Amniotic epithelial cell (primary cell): Measurements from ENCODE around the gene ACOT7.

Experiments used
- DNase-seq: peaks from one replicate; pipeline ENCODE4 v3.0.0-alpha.2; 2010; ENCODE audit warnings: low read depth

The ACOT7 gene

GRCh38 chr1:6233376-6233775, 160.2 kb downstream of the ACOT7 start:
- DNase-seq, result no peak

- no peak for DNase-seq
Observed at GRCh38 chr1:6225651-6226050, 167.9 kb downstream of the ACOT7 start.

GRCh38 chr1:6224718-6225117, 168.8 kb downstream of the ACOT7 start:
- DNase-seq, result no peak

GRCh38 chr1:6223617-6224016, 169.9 kb downstream of the ACOT7 start:
- no peak for DNase-seq

- DNase-seq, result no peak
Observed at GRCh38 chr1:6222636-6223035, 170.9 kb downstream of the ACOT7 start.

GRCh38 chr1:6221210-6221784, 172.3 kb downstream of the ACOT7 start:
- DNase-seq, result no peak

GRCh38 chr1:6220236-6220635, 173.3 kb downstream of the ACOT7 start:
- DNase-seq, result peak; percentile 43

- peak; percentile 52 for DNase-seq
Observed at GRCh38 chr1:6219641-6220040, 173.9 kb downstream of the ACOT7 start.

GRCh38 chr1:6218375-6219164, 175.0 kb downstream of the ACOT7 start:
- no peak for DNase-seq
